BJ (cell line): ENCODE measurements around the gene STYXL1. TPM values are rescaled to one million over a fixed set of nuclear protein-coding genes. Genes with fewer than 3 reads are reported as not detected.

Experiments used
- CTCF ChIA-PET: fragments of 350-600 bp; formaldehyde crosslinking; extraction: SDS; loops from one replicate; lab custom pipeline; 2021; ENCODE audit warnings: antibody characterized with exemption, inconsistent platforms; lab: Yijun Ruan, JAX
- POLR2A ChIA-PET: fragments of 300-600 bp; sonication (Branson Sonifier 250); formaldehyde crosslinking; extraction: SDS; loops from one replicate; lab custom pipeline; 2021; ENCODE audit warnings: antibody characterized with exemption; lab: Charles Lee
- DNase-seq: peaks from one replicate; pipeline ENCODE4 v3.0.0-alpha.2; 2011; ENCODE audit warnings: low read depth
- H3K27me3 ChIP-seq: 2 replicates; pipeline ENCODE4 v1.6.0; 2011; ENCODE audit warnings: low read length; ENCODE audit not compliant: control insufficient read depth, insufficient read depth
- H3K36me3 ChIP-seq: 2 replicates; pipeline ENCODE4 v1.5.1; 2011; ENCODE audit warnings: low read length; ENCODE audit not compliant: control insufficient read depth, insufficient read depth
- H3K4me3 ChIP-seq: 2 replicates; pipeline ENCODE4 v1.5.1; 2011; ENCODE audit warnings: low read depth, mild to moderate bottlenecking, control low read depth, low read length
- polyA plus RNA-seq: library from polyadenylated mRNA; depleted of rRNA; stranded (reverse); fragments of >200 nt; gene quantifications from 2 replicates; pipeline ENCODE4 v1.2.3, GENCODE V29; 2011
- TF ChIP-seq, protein P1 (sequence below): IDR thresholded peaks from 2 replicates; pipeline ENCODE4 v1.5.1; 2011; ENCODE audit warnings: low read depth, mild to moderate bottlenecking, control low read depth, inconsistent platforms, low read length, moderate library complexity; ENCODE audit not compliant: insufficient read depth

Gene STYXL1
- polyA plus RNA-seq, 1 experiment: 64.7 TPM

DNA sequence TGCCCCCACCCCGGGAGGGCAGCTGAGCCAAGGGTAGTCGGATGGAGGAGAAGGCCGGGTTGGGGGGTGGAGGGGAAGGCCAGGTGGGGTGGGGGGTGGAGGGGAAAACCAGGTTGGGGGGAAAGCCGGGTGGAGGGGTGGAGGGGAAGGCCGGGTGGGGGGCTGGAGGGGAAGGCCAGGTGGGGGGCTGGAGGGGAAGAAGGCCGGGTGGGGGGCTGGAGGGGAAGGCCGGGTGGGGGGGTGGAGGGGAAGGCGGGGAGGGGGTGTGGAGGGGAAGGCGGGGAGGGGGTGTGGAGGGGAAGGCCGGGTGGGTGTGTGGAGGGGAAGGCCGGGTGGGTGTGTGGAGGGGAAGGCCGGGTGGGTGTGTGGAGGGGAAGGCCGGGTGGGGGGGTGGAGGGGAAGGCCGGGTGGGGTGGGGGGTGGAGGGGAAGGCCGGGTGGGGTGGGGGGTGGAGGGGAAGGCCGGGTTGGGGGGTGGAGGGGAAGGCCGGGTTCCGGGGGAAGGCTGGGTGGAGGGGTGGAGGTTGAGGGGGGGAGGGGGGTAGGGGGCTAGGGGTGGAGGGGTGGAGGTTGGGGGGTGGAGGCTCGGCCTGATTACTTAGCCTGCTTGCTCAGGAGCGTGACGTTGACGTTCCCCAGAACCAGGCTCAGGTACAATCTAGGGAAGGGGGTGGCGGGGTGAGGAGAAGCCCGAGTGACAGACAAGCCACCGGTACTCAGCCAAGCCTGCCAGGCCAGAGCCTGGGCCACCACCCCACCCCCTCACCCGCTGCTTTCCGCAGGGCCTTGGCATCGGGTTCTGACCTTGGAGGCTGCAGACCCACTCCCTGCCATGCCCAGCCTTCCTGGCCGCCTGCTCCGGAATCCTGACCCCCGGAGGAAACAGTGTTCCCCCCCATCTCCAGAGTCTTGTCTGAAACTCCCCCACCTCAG lies 59.0 kb downstream of the STYXL1 start:
- TF ChIP-seq, protein P1, sequence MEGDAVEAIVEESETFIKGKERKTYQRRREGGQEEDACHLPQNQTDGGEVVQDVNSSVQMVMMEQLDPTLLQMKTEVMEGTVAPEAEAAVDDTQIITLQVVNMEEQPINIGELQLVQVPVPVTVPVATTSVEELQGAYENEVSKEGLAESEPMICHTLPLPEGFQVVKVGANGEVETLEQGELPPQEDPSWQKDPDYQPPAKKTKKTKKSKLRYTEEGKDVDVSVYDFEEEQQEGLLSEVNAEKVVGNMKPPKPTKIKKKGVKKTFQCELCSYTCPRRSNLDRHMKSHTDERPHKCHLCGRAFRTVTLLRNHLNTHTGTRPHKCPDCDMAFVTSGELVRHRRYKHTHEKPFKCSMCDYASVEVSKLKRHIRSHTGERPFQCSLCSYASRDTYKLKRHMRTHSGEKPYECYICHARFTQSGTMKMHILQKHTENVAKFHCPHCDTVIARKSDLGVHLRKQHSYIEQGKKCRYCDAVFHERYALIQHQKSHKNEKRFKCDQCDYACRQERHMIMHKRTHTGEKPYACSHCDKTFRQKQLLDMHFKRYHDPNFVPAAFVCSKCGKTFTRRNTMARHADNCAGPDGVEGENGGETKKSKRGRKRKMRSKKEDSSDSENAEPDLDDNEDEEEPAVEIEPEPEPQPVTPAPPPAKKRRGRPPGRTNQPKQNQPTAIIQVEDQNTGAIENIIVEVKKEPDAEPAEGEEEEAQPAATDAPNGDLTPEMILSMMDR: no peak
- no peak for DNase-seq
- CTCF ChIA-PET: interaction anchor here (0.6 to 0.7 kb wide), 3 partner anchors 34 to 74 kb away, joined by 3 to 6 read pairs (median 3); no protein-coding TSS in a partner anchor
- no peaks in the 10 kb centered on the region for H3K27me3 ChIP-seq
- H3K4me3 ChIP-seq: no peak overlapping the region
- POLR2A ChIA-PET: no interaction called here
- peaks cover 27% of the 10 kb centered on the region for H3K36me3 ChIP-seq

DNA sequence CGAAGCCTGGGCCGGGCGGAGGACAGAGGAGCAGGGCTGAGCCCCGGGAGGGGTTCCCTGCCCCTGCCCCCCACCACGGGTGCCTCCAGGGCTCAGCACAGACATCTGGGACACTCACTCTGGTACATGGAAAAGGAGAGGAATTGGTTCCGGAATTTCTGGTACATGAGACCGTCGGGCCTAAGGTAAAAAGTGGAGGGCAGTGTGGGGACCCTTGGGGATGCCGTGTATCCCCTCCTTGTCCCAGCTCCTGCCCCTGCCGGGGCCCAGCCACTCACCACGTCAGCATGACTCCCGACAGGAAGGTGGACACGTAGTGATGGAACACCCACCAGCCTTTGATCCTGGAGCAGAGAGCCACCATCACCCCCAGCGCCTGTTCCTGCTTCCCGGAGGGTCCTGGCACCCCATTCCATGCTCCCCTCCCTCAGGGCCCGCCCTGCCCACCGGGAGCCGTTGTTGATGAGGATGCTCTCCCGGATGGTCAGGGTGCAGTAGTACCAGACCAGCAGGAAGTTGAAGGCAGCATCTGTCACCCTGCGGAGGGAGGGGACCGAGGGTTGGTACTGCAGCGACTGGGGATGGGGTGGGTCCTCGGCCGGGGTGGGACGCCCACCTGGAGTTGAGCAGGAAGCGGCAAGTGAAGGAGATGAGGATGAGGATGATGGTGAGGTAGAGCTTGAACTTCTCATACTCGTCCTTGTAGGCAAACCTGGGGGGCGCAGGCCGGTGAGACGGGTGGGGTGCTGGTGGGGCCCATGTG lies 59.8 kb downstream of the STYXL1 start:
- Histone ChIP-seq H3K36me3 (peaks cover 30% of the 10 kb centered on the region), H3K4me3 (no peak overlapping the region), H3K27me3 (no peaks in the 10 kb centered on the region)
- TF ChIP-seq, protein P1: no peak
- CTCF ChIA-PET: no interaction called here
- no peak for DNase-seq
- POLR2A ChIA-PET: no interaction called here

DNA sequence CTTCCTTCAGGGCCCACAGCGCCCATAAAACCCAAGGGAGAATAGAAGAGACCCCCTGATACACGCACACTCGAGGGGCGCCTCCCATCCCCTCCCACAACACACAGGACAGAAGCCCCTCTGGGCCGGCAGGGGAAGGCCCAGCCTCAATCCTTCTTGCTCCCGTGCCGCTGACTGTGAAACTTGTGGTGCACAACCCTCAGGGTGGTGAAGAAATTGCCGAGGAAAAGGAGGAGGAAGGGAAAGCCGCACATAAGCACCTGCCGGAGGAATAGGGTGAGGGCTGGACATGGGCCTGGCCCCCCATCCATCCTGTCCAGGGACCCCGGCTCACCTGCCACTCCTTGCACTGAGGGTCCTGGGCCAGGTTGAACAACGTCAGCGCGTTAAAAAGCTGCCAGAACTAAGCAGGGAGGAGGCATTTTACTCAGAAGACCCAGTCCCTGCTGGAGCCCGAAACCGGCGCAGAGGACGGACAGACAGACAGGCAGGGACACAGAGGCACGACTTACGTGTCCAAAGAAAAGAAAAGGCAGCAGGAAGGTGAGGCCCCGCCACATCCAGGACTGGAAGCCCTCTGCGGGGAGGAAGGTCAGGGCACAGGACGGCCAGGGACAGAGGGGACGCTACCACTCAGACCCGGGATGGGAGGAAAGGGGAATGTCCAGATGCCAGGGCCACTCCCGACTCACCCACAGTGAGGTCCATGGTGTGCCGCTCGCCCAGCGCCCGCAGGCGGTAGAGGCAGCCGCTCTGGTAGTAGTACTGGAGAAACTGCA lies 60.6 kb downstream of the STYXL1 start:
- DNase-seq: no peak
- CTCF ChIA-PET: no interaction called here
- TF ChIP-seq, protein P1: no peak
- Histone ChIP-seq H3K27me3 (no peaks in the 10 kb centered on the region), H3K4me3 (no peak overlapping the region), H3K36me3 (peaks cover 35% of the 10 kb centered on the region)
- POLR2A ChIA-PET: no interaction called here

DNA sequence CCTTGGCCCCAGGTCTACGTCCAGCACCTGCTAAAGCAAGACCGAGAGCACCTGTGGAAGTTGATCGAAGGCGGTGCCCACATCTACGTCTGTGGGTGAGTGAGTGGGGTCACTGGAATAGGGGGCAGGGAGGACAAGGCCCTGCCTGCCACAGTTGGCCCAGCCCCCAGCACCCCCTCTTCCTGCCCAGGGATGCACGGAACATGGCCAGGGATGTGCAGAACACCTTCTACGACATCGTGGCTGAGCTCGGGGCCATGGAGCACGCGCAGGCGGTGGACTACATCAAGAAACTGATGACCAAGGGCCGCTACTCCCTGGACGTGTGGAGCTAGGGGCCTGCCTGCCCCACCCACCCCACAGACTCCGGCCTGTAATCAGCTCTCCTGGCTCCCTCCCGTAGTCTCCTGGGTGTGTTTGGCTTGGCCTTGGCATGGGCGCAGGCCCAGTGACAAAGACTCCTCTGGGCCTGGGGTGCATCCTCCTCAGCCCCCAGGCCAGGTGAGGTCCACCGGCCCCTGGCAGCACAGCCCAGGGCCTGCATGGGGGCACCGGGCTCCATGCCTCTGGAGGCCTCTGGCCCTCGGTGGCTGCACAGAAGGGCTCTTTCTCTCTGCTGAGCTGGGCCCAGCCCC lies 61.5 kb downstream of the STYXL1 start:
- Histone ChIP-seq H3K36me3 (peaks cover 41% of the 10 kb centered on the region), H3K27me3 (no peaks in the 10 kb centered on the region), H3K4me3 (no peak overlapping the region)
- ChIA-PET POLR2A (no interaction called here), CTCF (no interaction called here)
- no peak for DNase-seq
- TF ChIP-seq, protein P1: no peak
